ENCODE measurements around the gene ZKSCAN4.

ZKSCAN4 gene

DNA sequence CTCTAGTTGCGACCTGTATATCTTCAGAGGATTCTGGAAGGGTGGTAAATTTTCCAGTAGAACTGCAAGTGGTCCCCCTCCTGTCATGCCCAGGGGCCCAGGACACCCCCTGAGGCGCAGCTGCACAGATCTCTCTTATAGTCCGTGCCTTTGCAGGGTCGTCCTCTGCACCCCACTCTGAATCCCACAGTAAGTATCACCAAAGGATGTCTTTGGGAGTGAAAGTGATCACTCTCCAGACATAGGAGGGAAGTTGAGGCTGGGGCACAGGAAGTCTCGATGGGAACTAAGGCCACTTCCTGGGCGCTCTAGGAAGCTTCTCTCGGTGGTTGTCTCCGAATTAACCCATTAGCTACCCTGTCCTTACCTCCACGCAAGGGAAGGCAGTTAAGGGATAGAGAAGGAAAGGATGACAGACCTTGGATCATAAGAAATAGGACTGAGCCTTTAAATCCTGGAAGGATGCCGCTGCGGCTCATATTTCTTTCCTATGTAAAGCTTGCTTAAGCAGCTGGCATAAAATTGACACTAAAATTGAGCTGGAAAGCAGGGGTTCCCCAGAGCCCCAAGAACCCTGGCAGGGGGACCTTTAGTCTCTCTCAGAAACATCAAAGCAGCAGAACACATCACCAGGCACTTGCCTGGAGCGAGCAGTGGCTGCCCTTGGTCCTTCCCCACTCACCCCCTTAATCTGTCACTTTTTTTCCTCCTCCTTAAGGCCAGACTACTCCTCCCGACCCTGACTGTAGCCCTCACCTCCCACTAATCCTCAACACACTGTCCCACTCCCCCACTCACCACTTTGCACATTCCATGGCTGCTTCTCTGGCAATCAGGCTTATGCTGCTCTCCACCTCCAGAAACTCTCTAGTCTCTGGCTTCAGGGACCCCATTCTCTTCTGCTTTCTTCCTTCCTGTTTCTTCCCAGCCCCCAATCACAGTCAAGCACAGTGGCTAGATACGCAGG is at the start of gene ZKSCAN4:
Gene ZKSCAN4 (minus strand): TSS at position 261 of the 967 bp plus-strand sequence. CDS start 289 bp downstream, outside the sequence.
- DNase-seq (ENCODE audit: low read depth, low spot score), result peak; percentile 50

DNA sequence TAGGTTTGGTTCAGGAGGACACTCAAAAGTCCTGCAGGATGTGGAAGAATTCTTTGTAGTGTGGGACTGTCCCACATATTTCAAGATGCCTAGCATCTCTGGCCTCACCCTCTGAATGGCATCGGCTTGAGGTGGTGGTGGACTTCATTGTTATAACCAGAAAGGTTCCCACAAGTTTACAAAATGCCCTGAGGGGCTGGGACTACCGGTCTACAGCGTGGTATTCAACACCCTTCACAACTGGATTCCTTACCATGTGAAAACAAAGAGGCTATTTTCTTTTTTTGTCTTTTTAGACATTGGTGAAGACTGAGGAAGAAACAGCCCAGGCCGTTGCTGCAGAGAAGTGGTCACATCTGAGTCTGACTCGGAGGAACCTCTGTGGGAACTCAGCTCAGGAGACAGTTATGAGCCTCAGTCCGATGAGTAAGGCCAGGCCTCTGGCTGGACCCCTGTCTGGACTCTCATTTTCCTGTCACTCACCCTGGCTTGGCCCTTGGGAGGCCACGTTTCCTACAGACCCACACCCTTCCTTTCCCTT is 44.5 kb upstream of the ZKSCAN4 start:
- DNase-seq (ENCODE audit: low read depth, low spot score), result no peak

DNA sequence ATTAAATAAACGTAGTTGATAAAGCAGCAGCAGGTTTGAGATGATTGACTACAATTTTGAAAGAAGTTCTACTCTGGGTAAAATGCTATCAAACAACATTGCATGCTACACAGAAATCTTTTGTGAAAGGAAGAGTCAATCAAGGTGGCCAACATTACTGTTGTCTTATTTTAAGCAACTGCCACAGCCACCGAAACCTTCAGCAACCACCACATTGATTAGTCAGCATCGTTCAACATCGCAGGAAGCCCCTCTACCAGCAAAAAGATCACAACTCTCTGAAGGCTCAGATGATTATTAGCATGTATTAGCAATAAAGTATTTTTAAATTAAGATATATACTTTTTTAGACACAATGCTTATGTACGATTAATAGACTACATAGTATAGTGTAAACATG is 43.3 kb upstream of the ZKSCAN4 start:
- DNase-seq (ENCODE audit: low read depth, low spot score), result no peak

DNA sequence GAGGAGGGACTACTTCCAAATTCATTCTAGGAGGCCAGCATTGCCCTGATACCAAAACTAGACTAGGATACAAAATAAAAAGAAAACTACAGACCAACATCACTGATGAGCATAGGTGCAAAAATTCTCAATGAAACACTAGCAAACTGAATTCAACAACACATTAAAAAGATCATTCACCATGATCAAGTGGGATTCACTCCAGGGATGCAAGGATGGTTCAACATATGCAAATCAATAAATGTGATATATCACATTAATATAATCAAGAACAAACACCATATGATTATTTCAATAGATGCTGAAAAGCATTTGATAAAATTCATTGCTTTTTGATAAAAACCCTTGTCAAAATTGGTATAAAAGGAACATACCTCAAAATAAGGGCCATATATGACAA is 39.5 kb upstream of the ZKSCAN4 start:
- no peak for DNase-seq (ENCODE audit: low read depth, low spot score)

- DNase-seq (ENCODE audit: low read depth, low spot score), result no peak
These were observed 30.9 kb upstream of the ZKSCAN4 start for GRCh38 chr6:28282926-28283325.

- DNase-seq (ENCODE audit: low read depth, low spot score), result no peak
These were observed 29.4 kb upstream of the ZKSCAN4 start, which contains the start of gene PGBD1 for GRCh38 chr6:28281288-28282064. Gene PGBD1 (plus strand): TSS chr6:28281572. CDS start chr6:28283814, 2,242 bp downstream.

DNA sequence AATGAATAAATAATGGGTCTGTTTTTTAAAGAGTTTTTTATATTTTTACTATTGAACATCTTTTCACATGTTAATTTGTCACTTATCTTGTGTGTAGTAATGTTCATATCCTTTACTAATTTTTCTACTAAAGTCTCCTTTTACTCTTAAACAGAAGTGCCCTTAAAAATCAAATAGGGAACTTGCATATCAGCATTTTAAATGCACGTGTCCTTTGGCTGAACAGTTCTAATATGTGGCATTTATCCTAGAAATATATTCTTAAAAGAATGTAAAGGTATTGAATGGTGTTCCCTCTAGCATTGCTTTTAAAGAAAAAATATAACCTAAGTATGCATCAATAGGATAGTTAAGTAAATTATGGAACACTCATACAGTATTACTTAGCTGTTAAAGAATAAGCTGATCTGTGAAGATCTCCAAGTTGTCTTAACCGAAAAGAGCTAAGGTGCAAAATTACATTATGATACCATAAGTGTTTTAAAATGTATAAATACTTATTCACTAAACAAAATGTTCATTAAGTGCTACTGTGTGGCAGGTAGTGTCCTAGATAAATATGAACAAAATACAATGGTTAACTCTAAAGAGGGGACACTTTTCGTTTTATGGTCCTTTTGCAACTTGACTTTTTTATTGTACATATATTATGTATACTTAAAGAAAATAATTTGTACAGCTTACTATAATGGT is 28.7 kb upstream of the ZKSCAN4 start:
- DNase-seq (ENCODE audit: low read depth, low spot score), result no peak

DNA sequence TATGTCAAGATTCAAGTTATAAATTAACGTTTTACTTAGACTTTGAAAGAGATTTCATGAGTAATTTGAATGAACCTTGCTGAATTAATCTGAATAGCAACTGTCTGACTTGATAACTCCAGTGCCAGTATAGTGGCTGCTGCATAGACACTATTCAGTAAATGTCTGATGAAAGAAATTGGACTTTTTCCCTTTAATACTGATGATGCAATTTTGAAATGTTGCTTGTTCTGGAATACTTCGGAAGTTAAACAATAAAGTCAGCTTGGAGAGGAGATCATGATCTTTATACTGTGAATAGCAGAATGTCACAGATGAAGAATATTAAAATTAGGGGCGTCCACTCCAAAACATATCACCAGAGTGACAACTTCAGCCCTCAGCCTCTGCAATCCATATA is 25.7 kb upstream of the ZKSCAN4 start:
- DNase-seq (ENCODE audit: low read depth, low spot score), result no peak

DNA sequence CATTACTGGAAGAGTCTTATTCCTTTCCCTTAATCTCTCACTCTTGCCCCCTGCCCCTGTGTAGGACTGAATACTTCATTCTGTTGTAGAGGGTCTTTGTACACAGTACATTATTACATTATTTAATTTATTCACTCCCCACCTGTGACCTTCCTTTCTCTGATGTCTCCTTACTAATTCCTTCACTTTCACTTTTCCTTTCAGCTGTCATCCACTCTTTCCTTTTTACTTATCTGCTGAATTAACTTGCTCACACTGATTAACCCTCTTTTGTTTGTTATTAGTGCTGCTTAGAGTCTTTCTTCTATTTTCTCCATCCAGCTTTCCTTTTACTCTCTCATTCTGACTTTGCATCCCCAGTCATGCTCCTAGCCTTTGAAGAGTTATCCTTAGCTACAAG is 22.8 kb upstream of the ZKSCAN4 start:
- DNase-seq (ENCODE audit: low read depth, low spot score), result no peak

GRCh38 chr6:28269492-28269891 is 17.4 kb upstream of the ZKSCAN4 start:
- DNase-seq (ENCODE audit: low read depth, low spot score), result no peak

- DNase-seq (ENCODE audit: low read depth, low spot score), result no peak
These were observed 15.6 kb upstream of the ZKSCAN4 start for GRCh38 chr6:28267695-28268059.

DNA sequence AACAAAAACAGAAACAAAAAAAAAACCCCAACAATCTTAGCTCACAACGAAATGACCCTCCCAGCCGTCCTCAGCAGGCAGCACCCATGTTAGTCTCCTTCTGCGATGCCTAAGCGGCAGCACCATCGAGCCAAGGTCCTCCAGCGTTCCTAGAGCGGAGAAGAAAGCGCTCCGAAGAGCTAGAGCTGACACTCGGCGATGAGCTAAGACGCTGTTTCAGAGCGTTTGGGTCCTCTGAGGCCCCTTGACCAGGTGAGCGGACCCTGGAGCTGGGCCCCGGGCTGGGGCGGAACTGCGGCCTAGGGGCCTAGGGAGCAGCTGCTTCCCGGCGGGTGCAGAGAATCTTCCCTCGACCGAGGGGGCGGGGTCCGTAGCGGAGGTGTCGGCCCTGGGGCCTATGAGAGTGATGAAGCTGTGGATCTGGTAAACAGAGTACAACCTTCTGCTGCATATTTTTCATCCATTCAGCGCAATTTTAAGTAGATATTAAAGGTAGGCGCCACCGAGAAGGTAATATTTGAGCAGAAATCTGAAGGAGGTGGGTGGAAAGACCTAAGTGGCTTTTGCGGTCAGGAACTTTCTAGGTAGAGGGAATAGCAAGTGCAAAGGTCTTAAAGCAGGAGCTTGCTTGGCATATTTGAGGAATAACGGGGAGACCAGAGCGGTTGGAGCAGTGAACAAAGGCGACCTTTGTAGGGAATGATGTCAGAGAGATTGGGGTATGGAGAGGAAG is 15.1 kb upstream of the ZKSCAN4 start, which contains the start of gene ZSCAN26:
Gene ZSCAN26 (plus strand): TSS at position 182 of the 733 bp plus-strand sequence. CDS start 4,777 bp downstream, outside the sequence.
- peak; percentile 67 for DNase-seq (ENCODE audit: low read depth, low spot score)

- DNase-seq (ENCODE audit: low read depth, low spot score), result no peak
These were observed 14.5 kb upstream of the ZKSCAN4 start for GRCh38 chr6:28266563-28266961.

DNA sequence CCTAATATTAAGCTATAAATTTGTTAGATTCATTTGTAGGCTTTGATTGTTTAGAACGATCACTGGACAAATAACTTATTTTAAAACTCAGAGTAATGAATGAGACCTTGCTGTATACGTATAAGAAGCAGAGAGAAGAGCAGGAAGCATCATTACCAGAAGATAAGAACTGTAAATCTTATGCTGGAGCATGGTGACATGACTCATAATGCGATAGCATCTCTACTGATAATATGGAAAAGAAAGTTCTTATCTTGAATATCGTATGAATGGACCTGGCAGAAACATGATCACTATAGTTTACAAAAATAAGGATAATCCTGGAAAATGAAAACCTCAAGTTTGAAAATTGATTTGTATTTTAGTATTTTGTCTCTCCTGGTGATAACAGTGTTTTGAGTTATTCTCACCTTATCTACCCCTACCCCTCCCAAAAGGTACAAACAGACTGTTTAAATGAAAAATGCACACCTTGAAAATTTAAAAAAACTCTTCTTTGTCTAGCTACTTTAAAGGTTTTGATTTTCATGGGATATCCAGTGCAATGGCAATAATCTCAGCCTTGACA is 12.8 kb upstream of the ZKSCAN4 start:
- no peak for DNase-seq (ENCODE audit: low read depth, low spot score)

GRCh38 chr6:28263922-28264321 is 11.9 kb upstream of the ZKSCAN4 start:
- no peak for DNase-seq (ENCODE audit: low read depth, low spot score)

- no peak for DNase-seq (ENCODE audit: low read depth, low spot score)
These were observed 7.1 kb upstream of the ZKSCAN4 start, which contains the start of gene NKAPL for GRCh38 chr6:28258877-28259777. Gene NKAPL (plus strand): TSS chr6:28259297. CDS start chr6:28259372, 75 bp downstream.

DNA sequence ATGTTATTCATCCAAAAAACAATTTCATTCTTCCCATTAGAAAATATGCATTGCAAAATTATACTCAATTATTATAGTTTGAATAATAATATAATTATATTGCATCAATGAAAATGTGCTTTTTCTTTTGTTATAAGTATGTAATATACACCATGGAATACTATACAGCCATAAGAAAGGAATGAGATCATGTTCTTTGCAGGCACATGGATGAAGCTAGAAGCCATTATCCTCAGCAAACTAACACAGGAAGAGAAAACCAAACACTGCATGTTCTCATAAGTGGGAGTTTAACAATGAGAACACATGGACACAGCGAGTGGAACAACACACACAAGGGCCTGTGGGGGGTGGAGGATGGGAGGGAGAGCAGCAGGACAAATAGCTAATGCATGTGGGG is 5.0 kb upstream of the ZKSCAN4 start:
- no peak for DNase-seq (ENCODE audit: low read depth, low spot score)

- no peak for DNase-seq (ENCODE audit: low read depth, low spot score)
These were observed 2.1 kb upstream of the ZKSCAN4 start for GRCh38 chr6:28254121-28254519.

DNA sequence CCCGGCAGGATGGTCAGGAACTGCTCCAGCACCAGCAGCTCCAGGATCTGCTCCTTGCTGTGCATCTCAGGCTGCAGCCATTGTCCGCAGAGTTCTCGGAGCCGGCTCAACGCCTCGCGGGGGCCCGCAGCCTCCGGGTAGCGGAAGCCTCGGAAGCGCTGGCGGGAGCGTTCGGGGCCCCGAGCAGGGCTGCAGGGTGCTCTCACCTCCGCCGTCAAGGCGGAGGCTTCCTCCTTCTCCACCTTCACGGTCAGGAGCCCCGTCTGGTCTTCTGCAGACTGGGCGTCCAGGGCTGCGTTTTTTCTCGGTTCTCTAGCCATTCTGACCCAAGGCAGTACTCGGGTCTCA is 434 bp downstream of the ZKSCAN4 start:
- no peak for DNase-seq (ENCODE audit: low read depth, low spot score)

Measured in activated CD4-positive, CD25-positive, alpha-beta regulatory T cell treated with anti-CD3 and anti-CD28 coated beads, Interleukin-2, amount 50 U/mL, for 16 hours (primary cell).